ENCODE measurements around the gene PPP3R1.

GRCh38 chr2:68190991-68191731, 61.2 kb downstream of the PPP3R1 start:
- TF ChIP-seq CTCF (conservative IDR thresholded peaks at IDR 0.05; ENCODE audit: low read depth, low read length), result no peak
- no peak for TF ChIP-seq BHLHE40 (IDR thresholded peaks at IDR 0.05; ENCODE audit: low read depth, low read length)
- TF ChIP-seq MAZ (IDR thresholded peaks at IDR 0.05; ENCODE audit: borderline replicate concordance, low read depth, low read length), result no peak
- no peak for TF ChIP-seq RCOR1 (IDR thresholded peaks at IDR 0.05; ENCODE audit: insufficient replicate concordance, low read length)
